HEK293T (cell line): ENCODE data around the gene CTNNA3.

Source experiments
- CTBP1 ChIP-seq: fragments of 450-650 bp; IDR thresholded peaks from 2 replicates; pipeline ENCODE4 v1.6.1; 2016; ENCODE audit warnings: borderline replicate concordance
- FOXK2 ChIP-seq: fragments of 450-650 bp; IDR thresholded peaks from 2 replicates; pipeline ENCODE4 v1.6.1; 2016; ENCODE audit warnings: mild to moderate bottlenecking
- L3MBTL2 ChIP-seq: fragments of 450-650 bp; conservative IDR thresholded peaks from 2 replicates; pipeline ENCODE4 v1.6.1; 2016; ENCODE audit warnings: mild to moderate bottlenecking
- SUZ12 ChIP-seq: fragments of 450-650 bp; IDR thresholded peaks from 2 replicates; pipeline ENCODE4 v1.6.1; 2016; ENCODE audit warnings: mild to moderate bottlenecking

DNA sequence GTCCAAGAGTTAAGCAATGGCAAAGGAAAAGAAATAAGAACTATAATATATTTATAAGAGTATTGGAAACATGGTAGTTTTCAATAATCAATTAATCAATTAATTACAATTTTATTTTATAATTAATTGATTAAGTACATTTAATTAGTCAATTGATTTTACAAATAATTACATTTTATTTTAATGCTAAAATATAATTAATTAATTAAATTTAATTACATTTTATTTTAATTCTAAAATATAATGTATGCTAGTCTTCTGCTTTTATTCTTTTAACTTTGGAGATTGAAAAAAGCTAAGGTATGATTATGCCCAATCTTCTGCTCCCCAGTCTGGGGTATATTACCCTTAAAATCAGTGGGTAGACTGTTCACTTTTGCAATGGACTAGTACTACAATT is 1456.9 kb downstream of the CTNNA3 start:
- TF ChIP-seq FOXK2: no peak
- TF ChIP-seq L3MBTL2: no peak
- no peak for TF ChIP-seq CTBP1
- no peak for TF ChIP-seq SUZ12
